LNCAP (cell line): Measurements from ENCODE around the gene CD207.

Source experiments
- CTCF ChIP-seq: fragments of 450-650 bp; IDR thresholded peaks from 2 replicates; pipeline ENCODE4 v1.5.1; 2017; ENCODE audit warnings: mild to moderate bottlenecking

The CD207 gene

GRCh38 chr2:70854411-70854810, 18.8 kb upstream of the CD207 start:
- TF ChIP-seq CTCF = no peak

GRCh38 chr2:70852824-70853223, 17.2 kb upstream of the CD207 start:
- no peak for TF ChIP-seq CTCF

- no peak for TF ChIP-seq CTCF
These were observed 16.1 kb upstream of the CD207 start for GRCh38 chr2:70851704-70852103.

- no peak for TF ChIP-seq CTCF
These were observed 15.3 kb upstream of the CD207 start for GRCh38 chr2:70850925-70851324.

GRCh38 chr2:70842401-70842800, 6.8 kb upstream of the CD207 start:
- TF ChIP-seq CTCF = no peak

- no peak for TF ChIP-seq CTCF
These were observed 2.6 kb upstream of the CD207 start for GRCh38 chr2:70837980-70838925.

- TF ChIP-seq CTCF = no peak
These were observed 735 bp downstream of the CD207 start for GRCh38 chr2:70834881-70835280.
